Caco-2 (cell line): Measurements from ENCODE around the gene ARL6IP4. TPM values are rescaled to one million over a fixed set of nuclear protein-coding genes. Genes with fewer than 3 reads are reported as not detected.

Source experiments
- BruUV-seq: library from RNA; stranded (reverse); fragments of 400-500 nt; replicated peaks from 2 replicates; lab custom pipeline; 2021; lab: Mats Ljungman, UMichigan
- CTCF ChIA-PET: fragments of 300-600 bp; sonication (Branson Sonifier 250); formaldehyde crosslinking; loops from one replicate; lab custom pipeline; 2022; ENCODE audit warnings: antibody characterized with exemption; lab: Charles Lee
- POLR2A ChIA-PET: fragments of 300-600 bp; sonication (Branson Sonifier 250); formaldehyde crosslinking; loops from one replicate; lab custom pipeline; 2022; ENCODE audit warnings: antibody characterized with exemption; lab: Charles Lee
- DNase-seq, 2 experiments: peaks; one replicate each; pipeline versions ENCODE4 v3.0.0 to v3.0.0-alpha.2; 2020 to 2022
- H3K27me3 ChIP-seq: replicated peaks from 2 replicates; pipeline ENCODE4 v1.6.0; 2011; ENCODE audit warnings: low read length; ENCODE audit not compliant: control insufficient read depth, insufficient read depth
- H3K36me3 ChIP-seq: 2 replicates; pipeline ENCODE4 v1.5.1; 2011; ENCODE audit warnings: low read length; ENCODE audit not compliant: control insufficient read depth, insufficient read depth
- H3K4me1 ChIP-seq: fragments of 250-450 bp; sonication (Bioruptor Pico); 2 replicates; pipeline ENCODE4 v1.5.1; 2020; ENCODE audit warnings: mild to moderate bottlenecking
- H3K4me3 ChIP-seq: 2 replicates; pipeline ENCODE4 v1.5.1; 2011; ENCODE audit warnings: low read depth, mild to moderate bottlenecking, control low read depth, low read length
- H3K9me3 ChIP-seq: fragments of 250-450 bp; sonication (Bioruptor Pico); 2 replicates; pipeline ENCODE4 v1.5.1; 2020; ENCODE audit warnings: mild to moderate bottlenecking, moderate library complexity
- H3K27ac Mint-ChIP-seq: one replicate; pipeline ENCODE4 v1.8.0; 2022; ENCODE audit warnings: mixed read lengths; ENCODE audit not compliant: unreplicated experiment
- H3K27me3 Mint-ChIP-seq: one replicate; pipeline ENCODE4 v1.8.0; 2022; ENCODE audit warnings: mixed read lengths; ENCODE audit not compliant: insufficient read depth, unreplicated experiment
- H3K36me3 Mint-ChIP-seq: one replicate; pipeline ENCODE4 v1.8.0; 2022; ENCODE audit warnings: mild to moderate bottlenecking, mixed read lengths; ENCODE audit not compliant: insufficient read depth, unreplicated experiment
- H3K4me1 Mint-ChIP-seq: one replicate; pipeline ENCODE4 v1.8.0; 2022; ENCODE audit warnings: low read depth, mixed read lengths; ENCODE audit not compliant: unreplicated experiment
- H3K4me3 Mint-ChIP-seq: one replicate; pipeline ENCODE4 v1.8.0; 2022; ENCODE audit warnings: mild to moderate bottlenecking, moderate library complexity, mixed read lengths; ENCODE audit not compliant: unreplicated experiment
- H3K9me3 Mint-ChIP-seq: one replicate; pipeline ENCODE4 v1.8.0; 2022; ENCODE audit warnings: mixed read lengths; ENCODE audit not compliant: unreplicated experiment
- intact Hi-C: fragments of 100-400 bp; cut with micrococcal nuclease; formaldehyde crosslinking; loops from one replicate; pipeline ENCODE4 v1.10.0; 2022; ENCODE audit not compliant: unreplicated experiment
- total RNA-seq: library from RNA; stranded (reverse); gene quantifications from 2 replicates; pipeline ENCODE4 v1.2.3, GENCODE V29; 2022
- TF ChIP-seq, protein P1 (sequence below), 2 experiments: fragments of 200-600 bp in 1 of 2; IDR thresholded peaks; 1 replicate in 1 of 2; 2 replicates in 1 of 2; pipeline versions ENCODE4 v1.5.1 to v1.8.0; 2011 to 2022; ENCODE audit warnings: antibody characterized with exemption in 1 of 2, control low read depth in 1 of 2, inconsistent platforms in 1 of 2, low read depth in 1 of 2, low read length in 1 of 2, mild to moderate bottlenecking in 1 of 2, moderate library complexity in 1 of 2; ENCODE audit not compliant: insufficient read depth in 1 of 2, severe bottlenecking in 1 of 2, unreplicated experiment in 1 of 2

Gene ARL6IP4
- total RNA-seq, 1 experiment from 2014 or later, result 103 TPM

DNA sequence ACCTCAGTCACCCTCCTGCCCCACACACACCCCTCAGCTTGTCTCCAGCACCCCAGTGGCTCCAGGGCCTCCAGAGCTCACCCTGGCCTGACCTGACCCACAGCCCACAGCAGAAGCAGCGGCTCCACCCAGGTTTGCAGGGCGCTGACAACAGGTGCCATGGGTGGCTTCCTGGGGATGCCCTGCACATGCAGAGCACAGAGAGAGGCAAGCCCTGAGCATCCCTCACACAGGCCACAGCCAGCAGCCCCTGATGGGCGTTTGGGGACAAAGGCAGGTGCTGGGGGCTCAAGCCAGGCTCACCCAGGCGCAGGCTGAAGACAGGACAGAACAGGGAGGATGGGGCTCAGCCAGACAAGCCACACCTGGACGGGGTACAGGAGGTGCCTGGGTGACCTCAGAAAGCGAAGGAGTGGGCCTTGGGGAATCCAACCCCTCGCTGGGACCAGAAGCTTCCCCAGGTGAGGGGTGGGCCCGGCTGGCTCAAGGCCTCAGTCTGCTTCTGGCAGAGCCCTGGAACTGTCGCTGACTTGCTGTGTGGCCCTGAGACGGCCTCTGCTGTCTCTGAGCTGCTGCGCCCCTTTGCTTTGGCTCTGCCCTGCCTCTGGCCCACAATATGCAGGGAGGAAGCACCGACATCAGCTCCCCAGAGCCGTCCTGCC, 10.6 kb downstream of the ARL6IP4 start:
- DNase-seq, result no peak
- TF ChIP-seq, protein P1, sequence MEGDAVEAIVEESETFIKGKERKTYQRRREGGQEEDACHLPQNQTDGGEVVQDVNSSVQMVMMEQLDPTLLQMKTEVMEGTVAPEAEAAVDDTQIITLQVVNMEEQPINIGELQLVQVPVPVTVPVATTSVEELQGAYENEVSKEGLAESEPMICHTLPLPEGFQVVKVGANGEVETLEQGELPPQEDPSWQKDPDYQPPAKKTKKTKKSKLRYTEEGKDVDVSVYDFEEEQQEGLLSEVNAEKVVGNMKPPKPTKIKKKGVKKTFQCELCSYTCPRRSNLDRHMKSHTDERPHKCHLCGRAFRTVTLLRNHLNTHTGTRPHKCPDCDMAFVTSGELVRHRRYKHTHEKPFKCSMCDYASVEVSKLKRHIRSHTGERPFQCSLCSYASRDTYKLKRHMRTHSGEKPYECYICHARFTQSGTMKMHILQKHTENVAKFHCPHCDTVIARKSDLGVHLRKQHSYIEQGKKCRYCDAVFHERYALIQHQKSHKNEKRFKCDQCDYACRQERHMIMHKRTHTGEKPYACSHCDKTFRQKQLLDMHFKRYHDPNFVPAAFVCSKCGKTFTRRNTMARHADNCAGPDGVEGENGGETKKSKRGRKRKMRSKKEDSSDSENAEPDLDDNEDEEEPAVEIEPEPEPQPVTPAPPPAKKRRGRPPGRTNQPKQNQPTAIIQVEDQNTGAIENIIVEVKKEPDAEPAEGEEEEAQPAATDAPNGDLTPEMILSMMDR (IDR thresholded peaks at IDR 0.05; ENCODE audit: insufficient read depth in 1 of 2, low read depth in 1 of 2, low read length in 1 of 2, severe bottlenecking in 1 of 2, unreplicated experiment in 1 of 2), result no peak
- no peaks in the 10 kb centered on the region for H3K4me1 Mint-ChIP-seq
- no peaks in the 10 kb centered on the region for H3K4me1 ChIP-seq
- no peaks in the 10 kb centered on the region for H3K9me3 ChIP-seq
- no peaks in the 10 kb centered on the region for H3K27me3 ChIP-seq
- no peaks in the 10 kb centered on the region for H3K36me3 Mint-ChIP-seq
- CTCF ChIA-PET, result no interaction called here
- no peaks in the 10 kb centered on the region for H3K36me3 ChIP-seq
- no peak overlapping the region for H3K4me3 Mint-ChIP-seq
- no peaks in the 10 kb centered on the region for H3K27me3 Mint-ChIP-seq
- no peak overlapping the region for H3K4me3 ChIP-seq
- no peaks in the 10 kb centered on the region for H3K9me3 Mint-ChIP-seq
- POLR2A ChIA-PET, result no interaction called here
- intact Hi-C loops, result no loop called here
- no peak overlapping the region for H3K27ac Mint-ChIP-seq
- BruUV-seq, result no TSS peak

DNA sequence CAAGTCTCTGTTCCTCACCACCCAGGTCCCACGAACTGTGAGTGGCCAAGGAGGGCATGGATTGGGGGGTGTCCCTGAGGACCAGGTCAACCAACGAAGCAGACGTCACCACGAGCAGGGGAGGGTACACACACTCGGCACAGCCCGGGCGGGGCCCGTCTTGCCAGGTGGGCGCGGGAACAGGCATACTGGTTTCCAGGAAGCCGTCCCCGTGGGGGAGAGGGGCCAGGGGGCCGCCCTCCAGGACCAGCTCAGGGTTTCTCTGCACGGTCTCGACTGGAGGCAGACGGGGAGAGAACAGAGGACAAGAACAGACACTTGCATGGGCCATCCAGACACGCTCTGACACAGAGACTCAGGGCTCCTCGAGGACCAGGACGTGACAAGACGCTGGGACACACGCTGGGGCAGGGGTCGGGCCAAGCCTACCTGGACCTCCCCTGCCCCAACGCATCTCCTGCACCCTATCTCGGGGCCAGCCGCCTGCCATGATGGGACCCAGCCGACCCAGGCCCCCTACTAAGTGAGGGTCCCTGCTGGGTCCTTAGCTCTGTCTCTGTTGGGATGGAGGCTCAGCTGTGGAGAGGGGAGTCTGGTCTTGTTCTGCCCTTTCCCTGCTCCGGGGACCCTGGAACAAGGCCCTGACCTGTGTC, 11.3 kb downstream of the ARL6IP4 start:
- Histone ChIP-seq H3K4me1 (no peaks in the 10 kb centered on the region), H3K36me3 (no peaks in the 10 kb centered on the region), H3K4me3 (no peak overlapping the region), H3K9me3 (no peaks in the 10 kb centered on the region), H3K27me3 (no peaks in the 10 kb centered on the region)
- no peak for DNase-seq
- Mint-ChIP-seq H3K4me3 (no peak overlapping the region), H3K27ac (no peak overlapping the region), H3K27me3 (no peaks in the 10 kb centered on the region), H3K9me3 (no peaks in the 10 kb centered on the region), H3K4me1 (no peaks in the 10 kb centered on the region), H3K36me3 (no peaks in the 10 kb centered on the region)
- ChIA-PET POLR2A (no interaction called here), CTCF (interaction anchor here (0.6 kb wide), 1 partner anchor 766 kb away, joined by 5 read pairs; the partner anchor contains the start of gene DIABLO)
- intact Hi-C loops, result no loop called here
- BruUV-seq, result no TSS peak
- TF ChIP-seq, protein P1 (IDR thresholded peaks at IDR 0.05; ENCODE audit: insufficient read depth in 1 of 2, low read depth in 1 of 2, low read length in 1 of 2, severe bottlenecking in 1 of 2, unreplicated experiment in 1 of 2), result no peak

DNA sequence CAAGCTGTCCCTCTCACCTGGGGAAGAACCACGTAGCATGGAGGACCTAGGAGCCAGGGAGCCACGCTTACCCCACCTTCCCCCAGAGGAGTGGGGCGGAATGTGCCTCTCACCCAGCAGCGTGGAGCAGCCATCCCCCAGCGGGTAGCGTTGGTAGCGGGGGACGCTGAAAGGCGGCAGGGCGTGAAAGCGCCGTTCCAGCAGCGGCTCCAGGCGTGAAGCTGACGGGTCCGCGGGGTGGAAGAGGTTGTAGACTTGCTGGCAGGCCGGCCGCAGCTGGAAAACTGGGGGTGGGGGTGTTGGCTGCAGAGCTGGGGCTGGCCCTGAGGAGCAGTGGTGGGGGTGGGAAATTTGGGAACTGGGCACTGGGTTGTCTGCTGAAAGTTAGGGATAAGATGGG, 11.9 kb downstream of the ARL6IP4 start:
- H3K27me3 ChIP-seq, result no peaks in the 10 kb centered on the region
- H3K4me3 ChIP-seq, result no peak overlapping the region
- CTCF ChIA-PET, result no interaction called here
- intact Hi-C loops, result no loop called here
- H3K9me3 ChIP-seq, result no peaks in the 10 kb centered on the region
- no peaks in the 10 kb centered on the region for H3K9me3 Mint-ChIP-seq
- POLR2A ChIA-PET, result no interaction called here
- H3K27me3 Mint-ChIP-seq, result no peaks in the 10 kb centered on the region
- no peaks in the 10 kb centered on the region for H3K4me1 Mint-ChIP-seq
- no peaks in the 10 kb centered on the region for H3K4me1 ChIP-seq
- no peak for DNase-seq
- BruUV-seq, result no TSS peak
- H3K36me3 ChIP-seq, result no peaks in the 10 kb centered on the region
- TF ChIP-seq, protein P1 (IDR thresholded peaks at IDR 0.05; ENCODE audit: insufficient read depth in 1 of 2, low read depth in 1 of 2, low read length in 1 of 2, severe bottlenecking in 1 of 2, unreplicated experiment in 1 of 2), result no peak
- H3K36me3 Mint-ChIP-seq, result no peaks in the 10 kb centered on the region
- no peak overlapping the region for H3K27ac Mint-ChIP-seq
- no peak overlapping the region for H3K4me3 Mint-ChIP-seq
